GM12878 (cell line): ENCODE data around the gene ABI3. TPM values are rescaled to one million over a fixed set of nuclear protein-coding genes. Genes with fewer than 3 reads are reported as not detected.
A peak's percentile ranks its signal among the peaks of the same experiment; 100 is the strongest.

Experiments
- ATAC-seq: fragments of 200-7000 bp; cut with Tn5 transposase; 3 replicates; pipeline ENCODE4 v1.9.1; 2020; ENCODE audit warnings: mild to moderate bottlenecking, moderate library complexity
- BruUV-seq: library from RNA; stranded (reverse); fragments of 400-500 nt; replicated peaks from 2 replicates; lab custom pipeline; 2021; lab: Mats Ljungman, UMichigan
- CTCF ChIA-PET: fragments of 300-600 bp; sonication (Branson Sonifier 250); formaldehyde crosslinking; extraction: SDS; loops from one replicate; lab custom pipeline; 2021; ENCODE audit warnings: inconsistent platforms; lab: Yijun Ruan, JAX
- POLR2A ChIA-PET: fragments of 350-600 bp; formaldehyde crosslinking; extraction: SDS; loops from one replicate; lab custom pipeline; 2021; ENCODE audit warnings: inconsistent platforms; lab: Charles Lee
- RAD21 ChIA-PET: fragments of 300-600 bp; sonication (Branson Sonifier 250); formaldehyde crosslinking; loops from one replicate; lab custom pipeline; 2023; ENCODE audit warnings: antibody characterized with exemption; ENCODE audit not compliant: unreplicated experiment; lab: Charles Lee
- SMC1A ChIA-PET: fragments of 300-600 bp; sonication (Branson Sonifier 250); formaldehyde crosslinking; loops from one replicate; lab custom pipeline; 2023; ENCODE audit not compliant: unreplicated experiment, uncharacterized antibody; lab: Charles Lee
- DNase-seq: peaks from one replicate; pipeline ENCODE4 v3.0.0-alpha.2; 2011; ENCODE audit warnings: low read depth, low spot score
- FAIRE-seq: peaks from 3 replicates; lab custom pipeline; 2011; peaks lifted over from hg19 to GRCh38; lab: Jason Lieb, UNC
- H2AFZ ChIP-seq: 2 replicates; pipeline ENCODE4 v1.6.0; 2011; ENCODE audit warnings: low read depth, low read length, control low read depth; ENCODE audit not compliant: control insufficient read depth
- H3K27ac ChIP-seq: 2 replicates; pipeline ENCODE4 v1.5.1; 2011; ENCODE audit warnings: control low read depth; ENCODE audit not compliant: control insufficient read depth, insufficient read depth
- H3K27me3 ChIP-seq, 2 experiments: replicated peaks in 1 of 2; 2 replicates each; pipeline versions ENCODE4 v1.6.0 to v1.6.1; 2011; ENCODE audit warnings: low read length in 1 of 2; ENCODE audit not compliant: control insufficient read depth in 2 of 2, insufficient read depth in 2 of 2
- H3K36me3 ChIP-seq, 2 experiments: 2 replicates each; pipeline ENCODE4 v1.5.1; 2011; ENCODE audit warnings: low read length in 1 of 2; ENCODE audit not compliant: control insufficient read depth in 2 of 2, insufficient read depth in 2 of 2
- H3K4me1 ChIP-seq: 2 replicates; pipeline ENCODE4 v1.6.1; 2011; ENCODE audit warnings: mild to moderate bottlenecking, low read length, moderate library complexity, mixed read lengths; ENCODE audit not compliant: control insufficient read depth, insufficient read depth
- H3K4me2 ChIP-seq: 2 replicates; pipeline ENCODE4 v1.6.0; 2011; ENCODE audit warnings: control low read depth; ENCODE audit not compliant: control insufficient read depth, insufficient read depth
- H3K4me3 ChIP-seq: fragments of 200-600 bp; sonication (generic); 2 replicates; pipeline ENCODE4 v1.5.1; 2016
- H3K79me2 ChIP-seq: 2 replicates; pipeline ENCODE4 v1.6.0; 2011; ENCODE audit warnings: low read length; ENCODE audit not compliant: control insufficient read depth, insufficient read depth
- H3K9ac ChIP-seq: 2 replicates; pipeline ENCODE4 v1.8.0; 2011; ENCODE audit warnings: low read length, control low read depth, mixed read lengths; ENCODE audit not compliant: control insufficient read depth, insufficient read depth
- H3K9me3 ChIP-seq: replicated peaks from 3 replicates; pipeline ENCODE4 v1.5.1; 2011; ENCODE audit warnings: mild to moderate bottlenecking, low read length; ENCODE audit not compliant: control insufficient read depth, insufficient read depth
- H4K20me1 ChIP-seq: 2 replicates; pipeline ENCODE4 v1.6.0; 2011; ENCODE audit not compliant: control insufficient read depth, insufficient read depth
- PML ChIP-seq: IDR thresholded peaks from 2 replicates; pipeline ENCODE4 v1.6.1; 2012; ENCODE audit warnings: low read length, inconsistent platforms
- ZBED1 ChIP-seq: IDR thresholded peaks from 2 replicates; pipeline ENCODE4 v1.6.1; 2016; ENCODE audit warnings: borderline replicate concordance
- ZNF207 ChIP-seq: fragments of 450-650 bp; IDR thresholded peaks from 2 replicates; pipeline ENCODE4 v1.6.1; 2014; ENCODE audit warnings: antibody characterized with exemption, mild to moderate bottlenecking, borderline replicate concordance
- WGBS: methylation state at CpG from one replicate; pipeline ENCODE4 v1.1.6; 2016; ENCODE audit warnings: low lambda C conversion rate; ENCODE audit not compliant: insufficient replicate concordance, insufficient coverage; ENCODE audit errors: missing lambda C conversion rate; 5-methylcytosine and 5-hydroxymethylcytosine counted together
- in situ Hi-C: fragments of 300-500 bp; cut with MboI; formaldehyde crosslinking; loops from 9 replicates; pipeline ENCODE4 v1.14.3; 2018; ENCODE audit warnings: mixed read lengths
- intact Hi-C: fragments of 100-400 bp; cut with micrococcal nuclease; formaldehyde crosslinking; loops from one replicate; pipeline ENCODE4 v1.14.2; 2022; ENCODE audit not compliant: unreplicated experiment
- polyA plus RNA-seq, 11 experiments: library from polyadenylated mRNA; depleted of rRNA in 4 of 11; unstranded in 6 of 11; stranded (reverse) in 5 of 11; fragments of >200 nt; fragmentation: Nextera tagmentation in 4 of 11; fragmentation: Illumina TruSeq in 1 of 11; extraction: Ambion mirVana in 4 of 11; extraction: Trizol in 1 of 11; gene quantifications; 1 replicate in 1 of 11; 2 replicates in 10 of 11; pipeline versions ENCODE4 v1.2.1 to v1.2.3, GENCODE V29; 2011 to 2016; ENCODE audit warnings: inconsistent platforms in 2 of 11, missing spikeins in 2 of 11, low read depth in 1 of 11
- total RNA-seq, 4 experiments: library from RNA; depleted of rRNA in 3 of 4; stranded (reverse); fragments of >200 nt in 3 of 4; fragmentation: Illumina TruSeq in 1 of 4; extraction: Trizol in 1 of 4; gene quantifications; 2 replicates each; pipeline versions ENCODE4 v1.2.1 to v1.2.3, GENCODE V29; 2013 to 2021

The ABI3 gene
- total and polyA plus RNA-seq, 10 of the 15 experiments (the other 5 are each of a cell fraction or from before 2014, with no cell fraction given), result 13.4 to 109 (median 51.1) TPM

GRCh38 chr17:49229076-49229804 lies 18.7 kb downstream of the ABI3 start:
- Histone ChIP-seq H3K9me3 (no peaks in the 10 kb centered on the region), H3K27ac (no peak overlapping the region), H2AFZ (no peak overlapping the region), H3K79me2 (no peaks in the 10 kb centered on the region), H3K4me3 (no peak overlapping the region), H3K27me3 (no peaks in the 10 kb centered on the region), H3K9ac (no peak overlapping the region), H4K20me1 (no peaks in the 10 kb centered on the region), H3K4me1 (peaks cover 3% of the 10 kb centered on the region), H3K36me3 (no peaks in the 10 kb centered on the region), H3K4me2 (no peak overlapping the region)
- ChIA-PET POLR2A (interaction anchor here (0.6 to 1.6 kb wide), 3 partner anchors 50 to 170 kb away, joined by 4 to 5 read pairs (median 4); no protein-coding TSS in a partner anchor), RAD21 (interaction anchor here (1.1 to 5.9 kb wide), 5 partner anchors 16 to 71 kb away, joined by 3 to 72 read pairs (median 7); partner anchors contain the start of genes ABI3 and GNGT2), SMC1A (interaction anchor here (1.2 to 7.3 kb wide), 3 partner anchors 14 to 174 kb away, joined by 7 to 118 read pairs (median 22); no protein-coding TSS in a partner anchor), CTCF (interaction anchor here (1.4 to 8.2 kb wide), 7 partner anchors 8 to 62 kb away, joined by 5 to 178 read pairs (median 13); no protein-coding TSS in a partner anchor)
- no peak for FAIRE-seq
- BruUV-seq, result TSS peak; percentile 40
- 39% methylated on average over 6 of the region's 6 CpGs for WGBS
- intact Hi-C loops (loop anchor here (5.0 kb wide), 1 partner anchor 197 kb away; no protein-coding TSS in a partner anchor), in situ Hi-C loops (loop anchor here (10.0 kb wide), 1 partner anchor 54 kb away; no protein-coding TSS in a partner anchor)
- TF ChIP-seq ZBED1 (0 out of 2 replicates have a peak, but pooled peaks have one; percentile 42), ZNF207 (no peak), PML (0 out of 2 replicates have a peak, but pooled peaks have one; percentile 25)
- ATAC-seq, result no peak
- no peak for DNase-seq
